ENCODE results near the gene TMEM179. TPM values are rescaled to one million over a fixed set of nuclear protein-coding genes. Genes with fewer than 3 reads are reported as not detected.

The TMEM179 gene
- total and polyA plus RNA-seq, 12 donors: 0.17 to 1.0 (median 0.39) TPM; not detected in 5

- Histone ChIP-seq H3K27me3 (peaks cover 0 to 69% (median 34%) of the 10 kb centered on the region in 7 donors), H3K27ac (no peak overlapping the region), H3K4me1 (peaks cover 0 to 2% (median under 1%) of the 10 kb centered on the region in 9 donors), H3K9me3 (no peaks in the 10 kb centered on the region), H3K36me3 (no peaks in the 10 kb centered on the region), H3K4me3 (no peak overlapping the region)
- no peak for TF ChIP-seq CTCF (IDR thresholded peaks at IDR 0.05)
- DNase-seq (no peak), ATAC-seq (no peak)
- intact Hi-C loops (cut with DNase I): no loop called here
- WGBS, 2 donors: 82 to 84% methylated on average over 24 of the region's 24 CpGs
Observed at GRCh38 chr14:104550861-104551728, 53.5 kb downstream of the TMEM179 start.

- intact Hi-C loops (cut with DNase I): no loop called here
- H3K27me3 ChIP-seq: peaks cover 0 to 72% (median 37%) of the 10 kb centered on the region in 7 donors
- no peak overlapping the region for H3K4me3 ChIP-seq
- H3K27ac ChIP-seq: no peak overlapping the region
- no peak for ATAC-seq
- 87 to 90% methylated on average over 13 of the region's 13 CpGs for WGBS, 2 donors
- no peaks in the 10 kb centered on the region for H3K9me3 ChIP-seq
- no peaks in the 10 kb centered on the region for H3K36me3 ChIP-seq
- no peak for TF ChIP-seq CTCF (IDR thresholded peaks at IDR 0.05)
- peaks cover 0 to 9% (median 4%) of the 10 kb centered on the region in 9 donors for H3K4me1 ChIP-seq
- DNase-seq: no peak
Observed at GRCh38 chr14:104550340-104550860, 54.2 kb downstream of the TMEM179 start.

GRCh38 chr14:104549536-104550339, 54.8 kb downstream of the TMEM179 start:
- intact Hi-C loops (cut with DNase I): no loop called here
- Histone ChIP-seq H3K27ac (no peak overlapping the region), H3K4me1 (peaks cover 0 to 11% (median 4%) of the 10 kb centered on the region in 9 donors), H3K36me3 (no peaks in the 10 kb centered on the region), H3K4me3 (no peak overlapping the region), H3K9me3 (no peaks in the 10 kb centered on the region), H3K27me3 (peaks cover 0 to 74% (median 40%) of the 10 kb centered on the region in 7 donors)
- ATAC-seq (no peak), DNase-seq (no peak)
- no peak for TF ChIP-seq CTCF (IDR thresholded peaks at IDR 0.05)
- WGBS, 2 donors: 72 to 79% methylated on average over 8 of the region's 8 CpGs
